ENCODE results near the gene NR1D1. TPM values are rescaled to one million over a fixed set of nuclear protein-coding genes. Genes with fewer than 3 reads are reported as not detected.

The NR1D1 gene
- polyA plus RNA-seq, 1 donor = 5.5 TPM

- no peak for DNase-seq
Observed at GRCh38 chr17:40097087-40097486, 3.3 kb downstream of the NR1D1 start.

GRCh38 chr17:40095944-40096791, 4.2 kb downstream of the NR1D1 start:
- no peak for DNase-seq

- DNase-seq = no peak
Observed at GRCh38 chr17:40095351-40095943, 4.9 kb downstream of the NR1D1 start.

- DNase-seq = no peak
Observed at GRCh38 chr17:40094874-40095273, 5.5 kb downstream of the NR1D1 start.

- no peak for DNase-seq
Observed at GRCh38 chr17:40093580-40094201, 6.7 kb downstream of the NR1D1 start.

GRCh38 chr17:40093005-40093579, 7.3 kb downstream of the NR1D1 start:
- DNase-seq = no peak

- DNase-seq = no peak
Observed at GRCh38 chr17:40092581-40092980, 7.8 kb downstream of the NR1D1 start.

GRCh38 chr17:40091691-40092397, 8.5 kb downstream of the NR1D1 start:
- no peak for DNase-seq

GRCh38 chr17:40090237-40091119, 9.9 kb downstream of the NR1D1 start:
- no peak for DNase-seq

- DNase-seq = no peak
Observed at GRCh38 chr17:40089077-40089895, 11.1 kb downstream of the NR1D1 start.

- no peak for DNase-seq
Observed at GRCh38 chr17:40087903-40088718, 12.3 kb downstream of the NR1D1 start.

- DNase-seq = no peak
Observed at GRCh38 chr17:40087049-40087794, 13.2 kb downstream of the NR1D1 start.

- no peak for DNase-seq
Observed at GRCh38 chr17:40086150-40087044, 14.0 kb downstream of the NR1D1 start.

- no peak for DNase-seq
Observed at GRCh38 chr17:40084477-40084876, 15.9 kb downstream of the NR1D1 start.

- DNase-seq = no peak
Observed at GRCh38 chr17:40079545-40079944, 20.8 kb downstream of the NR1D1 start.

- DNase-seq = no peak
Observed at GRCh38 chr17:40076591-40076990, 23.8 kb downstream of the NR1D1 start.

- no peak for DNase-seq
Observed at GRCh38 chr17:40075942-40076498, 24.4 kb downstream of the NR1D1 start.
